ENCODE results near the gene AGPS.

The AGPS gene

GRCh38 chr2:177552422-177553175, 160.0 kb downstream of the AGPS start:
- DNase-seq (ENCODE audit: low read depth) = peak; percentile 81

GRCh38 chr2:177553176-177553884, 160.8 kb downstream of the AGPS start:
- DNase-seq (ENCODE audit: low read depth) = no peak

GRCh38 chr2:177554365-177554764, 161.8 kb downstream of the AGPS start:
- DNase-seq (ENCODE audit: low read depth) = no peak

- no peak for DNase-seq (ENCODE audit: low read depth)
Observed at GRCh38 chr2:177556153-177556552, 163.6 kb downstream of the AGPS start.

GRCh38 chr2:177557794-177558193, 165.2 kb downstream of the AGPS start:
- no peak for DNase-seq (ENCODE audit: low read depth)

- DNase-seq (ENCODE audit: low read depth) = no peak
Observed at GRCh38 chr2:177559638-177560037, 167.1 kb downstream of the AGPS start.

GRCh38 chr2:177568390-177568789, 175.8 kb downstream of the AGPS start:
- DNase-seq (ENCODE audit: low read depth) = no peak

- no peak for DNase-seq (ENCODE audit: low read depth)
Observed at GRCh38 chr2:177568893-177569292, 176.3 kb downstream of the AGPS start.

GRCh38 chr2:177572236-177572671, 179.7 kb downstream of the AGPS start:
- no peak for DNase-seq (ENCODE audit: low read depth)

GRCh38 chr2:177573120-177573519, 180.5 kb downstream of the AGPS start:
- DNase-seq (ENCODE audit: low read depth) = no peak

- DNase-seq (ENCODE audit: low read depth) = no peak
Observed at GRCh38 chr2:177574356-177574755, 181.8 kb downstream of the AGPS start.

GRCh38 chr2:177575358-177575757, 182.8 kb downstream of the AGPS start:
- DNase-seq (ENCODE audit: low read depth) = no peak

GRCh38 chr2:177577075-177577474, 184.5 kb downstream of the AGPS start:
- no peak for DNase-seq (ENCODE audit: low read depth)

- no peak for DNase-seq (ENCODE audit: low read depth)
Observed at GRCh38 chr2:177578454-177578853, 185.9 kb downstream of the AGPS start.

GRCh38 chr2:177579486-177580036, 187.0 kb downstream of the AGPS start:
- no peak for DNase-seq (ENCODE audit: low read depth)

- no peak for DNase-seq (ENCODE audit: low read depth)
Observed at GRCh38 chr2:177582000-177582399, 189.4 kb downstream of the AGPS start.

GRCh38 chr2:177584030-177584692, 191.6 kb downstream of the AGPS start:
- DNase-seq (ENCODE audit: low read depth) = no peak

GRCh38 chr2:177585234-177585863, 192.8 kb downstream of the AGPS start:
- no peak for DNase-seq (ENCODE audit: low read depth)

- no peak for DNase-seq (ENCODE audit: low read depth)
Observed at GRCh38 chr2:177586154-177586553, 193.6 kb downstream of the AGPS start.

GRCh38 chr2:177587371-177587770, 194.8 kb downstream of the AGPS start:
- DNase-seq (ENCODE audit: low read depth) = no peak

- no peak for DNase-seq (ENCODE audit: low read depth)
Observed at GRCh38 chr2:177588671-177589070, 196.1 kb downstream of the AGPS start.

- DNase-seq (ENCODE audit: low read depth) = no peak
Observed at GRCh38 chr2:177589186-177589585, 196.6 kb downstream of the AGPS start.
